ENCODE data around the gene NSUN4. TPM values are rescaled to one million over a fixed set of nuclear protein-coding genes. Genes with fewer than 3 reads are reported as not detected.
"Not testable (repeated sequence)": the region's sequence is repeated elsewhere in the genome, so short reads cannot be mapped to it uniquely, and the experiment has no call there.

NSUN4 gene
- total RNA-seq, 1 experiment from 2014 or later = 8.8 TPM

DNA sequence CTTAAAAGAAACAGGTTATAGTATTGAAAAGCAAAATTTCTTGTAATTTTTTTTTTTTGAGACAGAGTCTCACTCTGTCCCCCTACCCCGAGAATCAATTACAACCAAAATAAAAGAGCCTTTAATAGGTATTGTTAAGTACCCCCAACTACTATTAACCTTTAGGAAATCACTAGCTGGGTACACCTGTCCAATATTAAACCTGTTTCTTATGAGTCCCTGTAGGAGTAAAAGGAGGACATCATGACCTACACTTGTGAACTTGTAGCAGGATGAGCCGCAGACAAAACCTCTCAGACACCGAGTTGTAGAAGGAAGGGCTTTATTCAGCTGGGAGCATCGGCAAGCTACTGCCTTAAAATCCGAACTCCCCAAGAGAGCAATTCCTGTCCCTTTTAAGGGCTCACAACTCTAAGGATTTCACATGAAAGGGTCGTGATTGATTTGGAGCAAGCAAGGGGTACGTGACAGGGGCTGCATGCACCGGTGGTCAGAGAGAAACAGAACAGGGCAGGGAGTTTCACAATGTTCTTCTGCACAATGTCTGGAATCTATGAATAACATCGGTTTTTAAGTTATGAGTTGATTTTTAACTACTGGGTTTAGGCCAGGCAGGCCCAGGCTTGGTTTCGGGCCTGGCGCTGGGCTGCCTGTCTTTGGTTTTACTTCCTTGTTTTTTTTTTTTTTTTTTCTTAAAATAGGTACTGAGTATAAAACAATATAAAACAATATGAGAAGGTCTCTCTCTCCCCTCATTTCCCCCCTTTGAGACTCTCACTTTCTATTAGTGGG, 15.1 kb upstream of the NSUN4 start:
- DNase-seq (ENCODE audit: low read depth) = not testable (repeated sequence)

GRCh38 chr1:46328182-46328581, 12.4 kb upstream of the NSUN4 start:
- DNase-seq (ENCODE audit: low read depth) = not testable (repeated sequence)

- not testable (repeated sequence) for DNase-seq (ENCODE audit: low read depth)
Measured at GRCh38 chr1:46329807-46330206, 10.8 kb upstream of the NSUN4 start.

DNA sequence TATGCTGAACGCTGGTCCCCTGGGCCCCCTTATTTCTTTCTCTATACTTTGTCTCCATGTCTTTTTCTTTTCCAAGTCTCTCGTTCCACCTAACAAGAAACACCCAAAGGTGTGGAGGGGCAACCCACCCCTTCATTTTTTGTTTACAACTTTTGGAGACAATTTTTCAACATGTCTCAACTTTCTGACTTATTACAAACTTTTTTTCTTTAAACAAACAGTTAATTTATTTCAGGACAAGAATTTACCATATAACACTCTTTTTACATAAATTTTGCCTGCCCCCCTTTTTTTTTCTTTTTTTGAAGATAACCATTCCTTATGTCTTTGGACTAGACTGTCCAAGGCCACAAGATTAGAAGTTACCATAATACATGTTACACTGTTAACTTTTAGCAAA, 10.2 kb upstream of the NSUN4 start:
- not testable (repeated sequence) for DNase-seq (ENCODE audit: low read depth)

DNA sequence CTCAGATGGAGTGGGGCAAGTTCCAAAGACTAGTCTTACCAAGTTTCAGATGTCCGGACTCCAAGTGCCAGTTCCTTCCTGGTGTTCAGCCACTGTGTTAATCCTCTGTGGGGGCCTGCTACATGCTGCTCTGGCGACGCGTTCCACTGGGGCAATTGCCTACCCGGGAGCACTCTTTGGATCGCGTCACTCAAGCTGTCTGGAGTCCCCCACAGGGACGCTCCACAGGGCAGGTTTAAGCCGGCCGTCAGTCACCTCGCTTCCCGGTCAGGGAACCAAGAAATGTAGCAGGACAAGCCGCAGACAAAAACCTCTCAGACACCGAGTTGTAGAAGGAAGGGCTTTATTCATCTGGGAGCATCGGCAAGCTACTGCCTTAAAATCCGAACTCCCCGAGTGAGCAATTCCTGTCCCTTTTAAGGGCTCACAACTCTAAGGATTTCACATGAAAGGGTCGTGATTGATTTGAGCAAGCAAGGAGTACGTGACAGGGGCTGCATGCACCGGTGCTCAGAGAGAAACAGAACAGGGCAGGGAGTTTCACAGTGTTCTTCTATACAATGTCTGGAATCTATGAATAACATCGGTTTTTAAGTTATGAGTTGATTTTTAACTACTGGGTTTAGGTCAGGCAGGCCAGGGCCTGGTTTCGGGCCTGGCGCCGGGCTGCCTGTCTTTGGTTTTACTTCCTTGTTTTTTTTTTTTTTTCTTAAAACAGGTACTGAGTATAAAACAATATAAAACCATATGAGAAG, 8.6 kb upstream of the NSUN4 start:
- not testable (repeated sequence) for DNase-seq (ENCODE audit: low read depth)

DNA sequence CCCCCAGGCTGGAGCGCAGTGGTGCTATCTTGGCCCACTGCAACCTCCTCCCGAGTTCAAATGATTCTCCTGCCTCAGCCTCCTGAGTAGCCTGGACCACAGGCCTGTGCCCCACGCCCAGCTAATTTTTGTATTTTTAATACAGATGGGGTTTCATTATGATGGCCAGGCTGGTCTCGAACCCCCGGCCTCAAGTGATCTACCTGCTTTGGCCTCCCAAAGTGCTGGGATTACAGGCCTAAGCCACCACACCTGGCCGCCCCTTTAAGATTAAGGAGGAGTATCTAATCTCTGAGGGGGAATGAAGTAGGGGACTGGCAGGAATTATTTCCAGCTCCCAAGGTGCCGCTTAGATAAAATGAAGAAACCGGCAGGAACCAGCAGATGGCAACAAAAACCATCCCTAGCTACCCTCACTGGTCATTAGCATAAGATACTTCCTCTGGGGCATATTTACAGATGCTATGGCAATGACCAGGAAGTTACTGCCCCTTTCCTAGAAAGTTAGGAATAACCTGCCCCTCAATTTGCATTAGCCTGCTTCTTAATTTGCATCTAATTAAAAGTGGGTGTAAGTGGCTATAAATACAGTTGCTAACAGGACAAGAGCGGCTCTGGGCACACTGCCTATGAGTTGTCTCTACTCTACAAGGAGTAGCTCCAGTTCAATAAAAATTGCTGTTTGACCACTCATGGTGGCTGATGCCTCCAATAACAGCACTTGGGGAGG, 7.1 kb upstream of the NSUN4 start:
- DNase-seq (ENCODE audit: low read depth) = peak; percentile 60

DNA sequence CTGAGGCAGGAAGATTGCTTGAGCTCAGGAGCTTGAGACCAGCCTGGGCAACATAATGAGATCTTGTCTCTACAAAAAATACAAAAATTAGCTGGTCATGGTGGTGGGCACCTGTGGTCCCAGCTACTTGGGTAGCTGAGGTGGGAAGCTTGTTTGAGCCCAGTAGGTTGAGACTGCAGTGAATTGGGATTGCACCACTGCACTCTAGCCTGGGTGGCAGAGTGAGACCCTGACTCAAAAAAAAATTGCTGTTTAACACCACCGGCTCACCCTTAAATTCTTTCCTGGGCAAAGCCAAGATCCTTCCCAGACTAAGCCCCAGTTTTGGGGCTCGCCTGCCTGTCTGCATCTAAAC, 6.6 kb upstream of the NSUN4 start:
- no peak for DNase-seq (ENCODE audit: low read depth)

DNA sequence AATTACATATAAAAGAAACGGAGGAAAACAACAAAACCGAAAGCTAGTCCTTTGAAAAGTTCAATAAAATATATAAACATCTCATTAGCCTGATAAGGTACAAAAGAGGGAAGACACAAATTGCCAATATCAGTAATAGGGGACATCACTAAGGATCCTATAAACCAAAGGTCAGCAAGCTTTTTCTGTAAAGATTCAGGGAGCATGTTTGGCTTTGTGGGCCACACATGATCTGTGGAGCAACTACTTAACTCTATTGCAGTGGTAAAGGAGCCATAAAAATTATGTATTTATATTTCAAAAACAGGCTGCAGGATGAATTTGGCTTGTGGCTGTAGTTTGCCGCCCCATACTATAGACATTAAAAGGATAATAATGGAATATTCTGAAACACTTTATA, 5.5 kb upstream of the NSUN4 start:
- no peak for DNase-seq (ENCODE audit: low read depth)

GRCh38 chr1:46337409-46337808, 3.2 kb upstream of the NSUN4 start:
- DNase-seq (ENCODE audit: low read depth) = not testable (repeated sequence)

GRCh38 chr1:46341222-46342083, 846 bp downstream of the NSUN4 start:
- no peak for DNase-seq (ENCODE audit: low read depth)

GRCh38 chr1:46342084-46342656, 1.6 kb downstream of the NSUN4 start:
- peak; percentile 41 for DNase-seq (ENCODE audit: low read depth)

- no peak for DNase-seq (ENCODE audit: low read depth)
Measured at GRCh38 chr1:46342677-46343350, 2.2 kb downstream of the NSUN4 start.

DNA sequence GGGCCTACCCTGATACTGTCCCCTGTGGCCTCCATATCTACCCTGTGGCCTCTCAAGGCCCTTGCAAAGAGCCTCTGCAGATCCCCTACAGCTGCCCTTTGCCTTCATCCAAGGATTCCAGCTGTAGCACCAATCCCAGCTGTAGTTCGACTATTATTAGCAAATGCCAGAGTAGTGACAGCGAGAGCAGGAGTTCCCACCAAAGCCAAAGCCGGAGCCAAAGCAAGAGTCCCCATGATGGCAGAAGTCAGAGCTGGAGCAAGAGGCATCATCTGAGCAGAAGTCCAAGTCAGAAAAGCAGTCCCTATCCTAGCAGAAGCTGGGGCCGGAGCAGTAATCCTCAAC, 2.7 kb downstream of the NSUN4 start:
- no peak for DNase-seq (ENCODE audit: low read depth)

DNA sequence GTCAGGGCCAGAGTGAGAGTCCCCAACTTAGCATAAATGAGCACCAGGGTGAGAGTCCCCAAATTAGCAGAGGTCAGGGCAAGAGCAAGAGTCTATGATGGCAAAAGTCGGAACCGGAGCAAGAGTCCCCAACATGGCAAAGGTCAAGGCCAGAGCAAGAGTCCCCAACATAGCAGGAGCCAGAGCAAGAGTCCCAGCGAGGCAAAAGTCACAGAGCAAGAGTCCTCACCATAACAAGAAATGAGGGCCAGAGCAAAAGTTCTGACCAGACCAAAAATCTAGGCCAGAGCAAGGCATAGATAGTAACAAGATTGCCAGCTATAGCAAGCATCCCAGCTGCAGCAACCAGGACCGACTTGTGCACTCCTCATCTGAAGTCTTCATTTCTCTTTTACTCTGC, 3.1 kb downstream of the NSUN4 start:
- no peak for DNase-seq (ENCODE audit: low read depth)

GRCh38 chr1:46344481-46344880, 3.9 kb downstream of the NSUN4 start:
- no peak for DNase-seq (ENCODE audit: low read depth)

DNA sequence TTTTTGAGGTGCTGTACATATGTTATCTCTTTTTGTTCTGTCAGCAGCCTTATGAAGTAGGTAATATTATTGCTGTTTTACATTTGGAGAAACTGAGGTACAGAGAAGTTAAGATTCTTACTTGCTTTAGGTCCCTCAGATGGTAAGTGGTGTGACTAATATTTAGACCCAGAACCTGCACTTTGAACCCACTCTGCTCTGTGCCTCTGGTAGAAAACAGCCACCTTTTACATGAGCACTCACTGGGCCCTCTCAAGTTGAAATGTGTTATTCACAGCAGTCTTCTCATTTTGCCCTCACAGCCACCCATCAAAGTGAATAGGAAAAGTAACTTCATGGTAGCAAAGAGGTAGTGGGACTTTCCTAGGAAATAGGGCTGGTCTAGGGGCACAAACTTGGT, 4.7 kb downstream of the NSUN4 start:
- DNase-seq (ENCODE audit: low read depth) = no peak

DNA sequence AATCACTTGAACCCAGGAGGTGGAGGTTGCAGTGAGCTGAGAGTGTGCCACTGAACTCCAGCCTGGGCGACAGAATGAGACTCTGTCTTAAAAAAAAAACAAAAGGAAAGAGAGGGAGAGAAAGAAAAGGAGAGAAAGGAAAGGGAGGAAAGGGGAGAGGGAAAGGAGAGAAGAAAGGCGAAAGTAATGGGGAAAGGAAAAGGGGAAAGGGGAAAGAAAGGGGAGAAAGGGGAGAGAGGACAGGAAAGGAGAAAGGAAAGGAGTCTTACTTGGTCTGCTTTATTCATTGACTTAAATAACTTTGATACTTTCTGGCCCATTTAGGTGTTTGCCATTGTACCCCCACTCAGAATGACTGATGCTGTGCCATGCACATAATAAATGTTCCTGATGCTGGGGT, 11.8 kb downstream of the NSUN4 start:
- no peak for DNase-seq (ENCODE audit: low read depth)

DNA sequence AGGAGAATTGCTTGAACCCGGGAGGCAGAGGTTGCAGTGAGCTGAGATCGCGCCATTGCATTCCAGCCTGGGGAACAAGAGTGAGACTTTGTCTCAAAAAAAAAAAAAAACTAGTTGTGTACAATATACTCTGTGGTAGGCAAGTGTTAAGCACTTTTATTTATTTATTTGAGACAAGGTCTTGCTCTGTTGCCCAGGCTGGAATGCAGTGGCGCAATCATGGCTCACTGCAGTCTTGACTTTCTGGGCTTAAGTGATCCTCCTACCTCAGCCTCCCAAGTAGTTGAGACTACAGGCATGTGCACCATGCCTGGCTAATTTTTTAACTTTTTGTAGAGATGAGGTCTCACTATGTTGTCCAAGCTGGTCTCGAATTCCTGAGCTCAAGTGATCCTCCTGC, 15.3 kb downstream of the NSUN4 start:
- not testable (repeated sequence) for DNase-seq (ENCODE audit: low read depth)

- no peak for DNase-seq (ENCODE audit: low read depth)
Measured at GRCh38 chr1:46362158-46362557, 21.6 kb downstream of the NSUN4 start.

DNA sequence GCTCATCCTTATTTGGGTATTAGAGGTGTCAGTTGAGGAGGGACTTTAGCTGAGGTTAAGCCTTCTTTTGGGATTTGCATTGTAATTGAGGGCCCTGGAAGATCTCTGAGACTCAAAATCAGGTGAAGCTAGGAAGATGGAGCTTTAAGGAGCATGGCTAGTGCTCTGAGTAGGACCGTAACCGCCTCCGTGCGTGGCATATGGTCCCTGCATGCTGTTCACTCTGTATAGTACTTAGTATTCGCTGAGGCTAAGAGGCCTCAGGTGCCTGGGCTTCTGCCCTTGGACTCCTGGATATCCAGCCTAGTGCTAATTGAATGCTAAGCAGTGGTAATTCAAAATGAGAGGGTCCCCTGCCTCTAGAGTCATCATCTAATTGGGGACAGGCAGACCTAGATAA, 22.5 kb downstream of the NSUN4 start:
- no peak for DNase-seq (ENCODE audit: low read depth)

GRCh38 chr1:46364612-46365011, 24.0 kb downstream of the NSUN4 start:
- DNase-seq (ENCODE audit: low read depth) = peak; percentile 46
